ENCODE results near the gene MOB3C.
A peak's percentile ranks its signal among the peaks of the same experiment; 100 is the strongest.

Gene MOB3C

GRCh38 chr1:46635205-46635604, 18.6 kb upstream of the MOB3C start:
- Histone ChIP-seq H2AK5ac (ENCODE audit: low read length, severe bottlenecking) (no peak overlapping the region), H3K9ac (ENCODE audit: low read length) (no peak overlapping the region), H2BK12ac (ENCODE audit: low read length in 2 of 2) (no peak overlapping the region), H2BK120ac (ENCODE audit: low read depth, low read length) (no peak overlapping the region), H3K4ac (ENCODE audit: low read depth in 1 of 2, low read length in 2 of 2) (no peak overlapping the region), H3K14ac (ENCODE audit: low read length in 2 of 2) (no peak overlapping the region), H2AFZ (ENCODE audit: low read depth, low read length) (no peak overlapping the region), H3K27ac (ENCODE audit: low read length, poor library complexity, severe bottlenecking) (no peak overlapping the region), H3K18ac (ENCODE audit: low read depth in 1 of 2, low read length in 2 of 2) (no peak overlapping the region), H4K8ac (ENCODE audit: low read length) (no peak overlapping the region), H4K91ac (ENCODE audit: low read length) (no peak overlapping the region), H3K27me3 (ENCODE audit: control insufficient read depth in 1 of 2, insufficient read depth in 1 of 2, low read length in 2 of 2) (no peaks in the 10 kb centered on the region), H3K4me1 (ENCODE audit: control insufficient read depth, insufficient read depth, low read depth, low read length) (no peaks in the 10 kb centered on the region), H2BK5ac (ENCODE audit: low read depth, low read length, poor library complexity, severe bottlenecking) (no peak overlapping the region), H2BK15ac (ENCODE audit: low read depth, poor library complexity, severe bottlenecking) (no peak overlapping the region), H3K36me3 (ENCODE audit: control insufficient read depth in 1 of 2, insufficient read depth in 2 of 2, low read depth in 1 of 2, low read length in 2 of 2) (peaks cover 20 to 61% of the 10 kb centered on the region in 2 experiments), H3K4me2 (ENCODE audit: low read length, poor library complexity, severe bottlenecking) (no peak overlapping the region), H3K23ac (ENCODE audit: low read length in 2 of 2) (no peak overlapping the region), H3K9me3 (ENCODE audit: control insufficient read depth, low read length) (no peaks in the 10 kb centered on the region), H3K4me3 (ENCODE audit: insufficient read depth in 1 of 2, low read depth in 1 of 2, low read length in 2 of 2) (no peak overlapping the region), H3K79me1 (replicated peaks; ENCODE audit: low read length, poor library complexity, severe bottlenecking) (peaks cover 2% of the 10 kb centered on the region)
- DNase-seq: no peak
- WGBS: 80% methylated on average over 1 of the region's 2 CpGs

- Histone ChIP-seq H3K4me3 (ENCODE audit: insufficient read depth in 1 of 2, low read depth in 1 of 2, low read length in 2 of 2) (no peak overlapping the region), H3K27ac (ENCODE audit: low read length, poor library complexity, severe bottlenecking) (no peak overlapping the region), H3K14ac (ENCODE audit: low read length in 2 of 2) (no peak overlapping the region), H3K9ac (ENCODE audit: low read length) (no peak overlapping the region), H3K27me3 (ENCODE audit: control insufficient read depth in 1 of 2, insufficient read depth in 1 of 2, low read length in 2 of 2) (no peaks in the 10 kb centered on the region), H4K8ac (ENCODE audit: low read length) (no peak overlapping the region), H2BK120ac (ENCODE audit: low read depth, low read length) (no peak overlapping the region), H3K23ac (ENCODE audit: low read length in 2 of 2) (no peak overlapping the region), H3K4ac (ENCODE audit: low read depth in 1 of 2, low read length in 2 of 2) (no peak overlapping the region), H3K4me2 (ENCODE audit: low read length, poor library complexity, severe bottlenecking) (no peak overlapping the region), H2AFZ (ENCODE audit: low read depth, low read length) (no peak overlapping the region), H3K36me3 (ENCODE audit: control insufficient read depth in 1 of 2, insufficient read depth in 2 of 2, low read depth in 1 of 2, low read length in 2 of 2) (peaks cover 13 to 52% of the 10 kb centered on the region in 2 experiments), H2BK15ac (ENCODE audit: low read depth, poor library complexity, severe bottlenecking) (no peak overlapping the region), H3K79me1 (replicated peaks; ENCODE audit: low read length, poor library complexity, severe bottlenecking) (no peaks in the 10 kb centered on the region), H3K4me1 (ENCODE audit: control insufficient read depth, insufficient read depth, low read depth, low read length) (no peaks in the 10 kb centered on the region), H2AK5ac (ENCODE audit: low read length, severe bottlenecking) (no peak overlapping the region), H2BK12ac (ENCODE audit: low read length in 2 of 2) (no peak overlapping the region), H3K18ac (ENCODE audit: low read depth in 1 of 2, low read length in 2 of 2) (no peak overlapping the region), H2BK5ac (ENCODE audit: low read depth, low read length, poor library complexity, severe bottlenecking) (no peak overlapping the region), H3K9me3 (ENCODE audit: control insufficient read depth, low read length) (no peaks in the 10 kb centered on the region), H4K91ac (ENCODE audit: low read length) (no peak overlapping the region)
- DNase-seq: no peak
- 97% methylated on average over 1 of the region's 2 CpGs for WGBS
Observed at GRCh38 chr1:46630719-46631118, 14.1 kb upstream of the MOB3C start.

- H2AFZ ChIP-seq (ENCODE audit: low read depth, low read length): no peak overlapping the region
- no peak overlapping the region for H2BK120ac ChIP-seq (ENCODE audit: low read depth, low read length)
- no peaks in the 10 kb centered on the region for H3K9me3 ChIP-seq (ENCODE audit: control insufficient read depth, low read length)
- H2BK12ac ChIP-seq (ENCODE audit: low read length in 2 of 2): no peak overlapping the region
- peak overlapping the region in 1 of 2 experiments; percentile 53 for H3K14ac ChIP-seq (ENCODE audit: low read length in 2 of 2)
- H4K91ac ChIP-seq (ENCODE audit: low read length): no peak overlapping the region
- peak; percentile 33 for DNase-seq
- no peaks in the 10 kb centered on the region for H3K36me3 ChIP-seq (ENCODE audit: control insufficient read depth in 1 of 2, insufficient read depth in 2 of 2, low read depth in 1 of 2, low read length in 2 of 2)
- H3K4me3 ChIP-seq (ENCODE audit: insufficient read depth in 1 of 2, low read depth in 1 of 2, low read length in 2 of 2): no peak overlapping the region
- no peak overlapping the region for H3K18ac ChIP-seq (ENCODE audit: low read depth in 1 of 2, low read length in 2 of 2)
- H3K79me1 ChIP-seq (replicated peaks; ENCODE audit: low read length, poor library complexity, severe bottlenecking): no peaks in the 10 kb centered on the region
- H2BK5ac ChIP-seq (ENCODE audit: low read depth, low read length, poor library complexity, severe bottlenecking): no peak overlapping the region
- 66% methylated on average over 4 of the region's 4 CpGs for WGBS
- H2AK5ac ChIP-seq (ENCODE audit: low read length, severe bottlenecking): no peak overlapping the region
- no peak overlapping the region for H3K4ac ChIP-seq (ENCODE audit: low read depth in 1 of 2, low read length in 2 of 2)
- H3K9ac ChIP-seq (ENCODE audit: low read length): no peak overlapping the region
- peaks cover 4 to 10% of the 10 kb centered on the region in 2 experiments for H3K27me3 ChIP-seq (ENCODE audit: control insufficient read depth in 1 of 2, insufficient read depth in 1 of 2, low read length in 2 of 2)
- H2BK15ac ChIP-seq (ENCODE audit: low read depth, poor library complexity, severe bottlenecking): no peak overlapping the region
- H4K8ac ChIP-seq (ENCODE audit: low read length): no peak overlapping the region
- no peak overlapping the region for H3K23ac ChIP-seq (ENCODE audit: low read length in 2 of 2)
- no peak overlapping the region for H3K4me2 ChIP-seq (ENCODE audit: low read length, poor library complexity, severe bottlenecking)
- peaks cover 5% of the 10 kb centered on the region for H3K4me1 ChIP-seq (ENCODE audit: control insufficient read depth, insufficient read depth, low read depth, low read length)
- H3K27ac ChIP-seq (ENCODE audit: low read length, poor library complexity, severe bottlenecking): no peak overlapping the region
Observed at GRCh38 chr1:46623743-46624644, 7.4 kb upstream of the MOB3C start.

DNA sequence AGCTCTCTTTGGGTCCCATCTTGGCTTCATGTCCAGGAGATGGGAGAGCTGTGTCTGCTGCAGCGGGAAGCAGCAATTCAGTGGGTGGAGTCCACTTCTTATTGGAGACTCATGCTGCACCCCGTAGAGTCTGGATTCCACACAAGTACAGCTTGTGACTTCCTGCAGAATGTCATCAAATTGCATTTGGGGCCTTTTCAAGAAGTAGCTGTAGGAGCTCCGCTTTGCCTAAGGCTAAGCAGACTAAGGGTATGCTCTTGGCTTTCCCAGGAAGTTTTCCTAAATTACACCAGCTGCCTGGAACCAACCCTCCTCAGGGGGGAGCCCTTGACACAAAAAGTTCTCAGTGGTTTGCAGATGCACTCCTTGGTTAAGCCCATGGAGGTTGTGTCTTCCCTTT, 5.7 kb upstream of the MOB3C start:
- no peak overlapping the region for H2AK5ac ChIP-seq (ENCODE audit: low read length, severe bottlenecking)
- H3K14ac ChIP-seq (ENCODE audit: low read length in 2 of 2): no peak overlapping the region
- H2BK120ac ChIP-seq (ENCODE audit: low read depth, low read length): no peak overlapping the region
- no peaks in the 10 kb centered on the region for H3K36me3 ChIP-seq (ENCODE audit: control insufficient read depth in 1 of 2, insufficient read depth in 2 of 2, low read depth in 1 of 2, low read length in 2 of 2)
- H3K9me3 ChIP-seq (ENCODE audit: control insufficient read depth, low read length): no peaks in the 10 kb centered on the region
- no peak overlapping the region for H2BK15ac ChIP-seq (ENCODE audit: low read depth, poor library complexity, severe bottlenecking)
- no peak overlapping the region for H3K18ac ChIP-seq (ENCODE audit: low read depth in 1 of 2, low read length in 2 of 2)
- no peak overlapping the region for H2AFZ ChIP-seq (ENCODE audit: low read depth, low read length)
- H3K4me3 ChIP-seq (ENCODE audit: insufficient read depth in 1 of 2, low read depth in 1 of 2, low read length in 2 of 2): peak overlapping the region in 1 of 2 experiments; percentile 34
- H3K27me3 ChIP-seq (ENCODE audit: control insufficient read depth in 1 of 2, insufficient read depth in 1 of 2, low read length in 2 of 2): peaks cover 4 to 13% of the 10 kb centered on the region in 2 experiments
- WGBS: 68% methylated on average over 3 of the region's 3 CpGs
- H2BK5ac ChIP-seq (ENCODE audit: low read depth, low read length, poor library complexity, severe bottlenecking): no peak overlapping the region
- H3K27ac ChIP-seq (ENCODE audit: low read length, poor library complexity, severe bottlenecking): no peak overlapping the region
- H3K23ac ChIP-seq (ENCODE audit: low read length in 2 of 2): no peak overlapping the region
- DNase-seq: peak; percentile 44
- peak overlapping the region; percentile 42 for H3K9ac ChIP-seq (ENCODE audit: low read length)
- no peak overlapping the region for H3K4ac ChIP-seq (ENCODE audit: low read depth in 1 of 2, low read length in 2 of 2)
- peak overlapping the region; percentile 13 for H3K4me2 ChIP-seq (ENCODE audit: low read length, poor library complexity, severe bottlenecking)
- H4K8ac ChIP-seq (ENCODE audit: low read length): no peak overlapping the region
- H2BK12ac ChIP-seq (ENCODE audit: low read length in 2 of 2): no peak overlapping the region
- H4K91ac ChIP-seq (ENCODE audit: low read length): no peak overlapping the region
- H3K4me1 ChIP-seq (ENCODE audit: control insufficient read depth, insufficient read depth, low read depth, low read length): peaks cover 5% of the 10 kb centered on the region
- H3K79me1 ChIP-seq (replicated peaks; ENCODE audit: low read length, poor library complexity, severe bottlenecking): no peaks in the 10 kb centered on the region
